HG02970 (cell line): ENCODE measurements around the gene NLRC4.
"Not testable (repeated sequence)": the region's sequence is repeated elsewhere in the genome, so short reads cannot be mapped to it uniquely, and the experiment has no call there.

ENCODE experiments used
- ATAC-seq: cut with Tn5 transposase; IDR thresholded peaks from one replicate; pipeline ENCODE4 v1.9.1; 2021; ENCODE audit warnings: mild to moderate bottlenecking, moderate library complexity, moderate number of reproducible peaks; ENCODE audit not compliant: unreplicated experiment, low FRiP score

NLRC4 gene

GRCh38 chr2:32246911-32247310 lies 17.8 kb downstream of the NLRC4 start:
- no peak for ATAC-seq

GRCh38 chr2:32242331-32242730 lies 22.4 kb downstream of the NLRC4 start:
- no peak for ATAC-seq

- ATAC-seq: no peak
These were observed 26.7 kb downstream of the NLRC4 start for GRCh38 chr2:32237996-32238395.

- ATAC-seq: no peak
These were observed 27.2 kb downstream of the NLRC4 start for GRCh38 chr2:32237488-32237887.

GRCh38 chr2:32235315-32235714 lies 29.4 kb downstream of the NLRC4 start:
- ATAC-seq: no peak

- no peak for ATAC-seq
These were observed 32.7 kb downstream of the NLRC4 start for GRCh38 chr2:32231959-32232358.

GRCh38 chr2:32229635-32230034 lies 35.1 kb downstream of the NLRC4 start:
- ATAC-seq: no peak

- no peak for ATAC-seq
These were observed 36.5 kb downstream of the NLRC4 start for GRCh38 chr2:32228181-32228580.

- ATAC-seq: no peak
These were observed 37.2 kb downstream of the NLRC4 start for GRCh38 chr2:32227492-32227891.

GRCh38 chr2:32222966-32223365 lies 41.7 kb downstream of the NLRC4 start:
- ATAC-seq: no peak

- ATAC-seq: no peak
These were observed 44.2 kb downstream of the NLRC4 start for GRCh38 chr2:32220445-32220844.

- no peak for ATAC-seq
These were observed 52.4 kb downstream of the NLRC4 start for GRCh38 chr2:32212295-32212694.

GRCh38 chr2:32210767-32211408 lies 53.8 kb downstream of the NLRC4 start:
- ATAC-seq: no peak

- not testable (repeated sequence) for ATAC-seq
These were observed 61.3 kb downstream of the NLRC4 start for GRCh38 chr2:32203428-32203827.

- ATAC-seq: no peak
These were observed 63.9 kb downstream of the NLRC4 start for GRCh38 chr2:32200814-32201213.

GRCh38 chr2:32192418-32192817 lies 72.3 kb downstream of the NLRC4 start:
- ATAC-seq: no peak

GRCh38 chr2:32189011-32189410 lies 75.7 kb downstream of the NLRC4 start:
- no peak for ATAC-seq

- no peak for ATAC-seq
These were observed 82.0 kb downstream of the NLRC4 start for GRCh38 chr2:32182667-32183066.
